Measurements from ENCODE around the gene IFT25. TPM values are rescaled to one million over a fixed set of nuclear protein-coding genes. Genes with fewer than 3 reads are reported as not detected.
"Not testable (repeated sequence)": the region's sequence is repeated elsewhere in the genome, so short reads cannot be mapped to it uniquely, and the experiment has no call there.

Gene IFT25
- polyA plus RNA-seq, 1 experiment: 12.8 TPM

DNA sequence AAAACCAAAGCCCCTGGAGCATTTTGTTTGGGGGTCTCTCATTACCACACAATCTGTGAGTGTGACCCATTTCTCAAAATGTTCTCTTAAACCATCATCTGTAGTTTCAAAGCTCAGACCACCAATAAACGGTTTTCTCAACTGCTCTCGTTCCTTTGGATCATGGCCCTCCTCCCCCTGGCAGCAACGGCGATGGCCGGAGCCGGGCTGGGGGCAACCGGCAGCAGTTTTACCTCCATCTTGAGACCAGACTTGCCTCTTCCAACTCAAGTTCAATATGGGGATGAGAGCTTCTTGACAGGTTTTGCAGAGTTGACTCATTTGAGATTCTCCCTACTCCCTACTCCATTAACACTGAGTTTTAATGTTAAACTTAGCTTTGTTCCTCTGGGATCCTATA, 30.4 kb upstream of the IFT25 start:
- no peaks in the 10 kb centered on the region for H3K27me3 ChIP-seq (ENCODE audit: control insufficient read depth, insufficient read depth, low read length)
- DNase-seq (ENCODE audit: low read depth): no peak
- CTCF ChIA-PET: no interaction called here
- no peak overlapping the region for H3K4me3 ChIP-seq (ENCODE audit: low read depth, low read length)
- no peaks in the 10 kb centered on the region for H3K36me3 ChIP-seq (ENCODE audit: control insufficient read depth, insufficient read depth, low read length)
- POLR2A ChIA-PET: no interaction called here
- TF ChIP-seq, protein P1, sequence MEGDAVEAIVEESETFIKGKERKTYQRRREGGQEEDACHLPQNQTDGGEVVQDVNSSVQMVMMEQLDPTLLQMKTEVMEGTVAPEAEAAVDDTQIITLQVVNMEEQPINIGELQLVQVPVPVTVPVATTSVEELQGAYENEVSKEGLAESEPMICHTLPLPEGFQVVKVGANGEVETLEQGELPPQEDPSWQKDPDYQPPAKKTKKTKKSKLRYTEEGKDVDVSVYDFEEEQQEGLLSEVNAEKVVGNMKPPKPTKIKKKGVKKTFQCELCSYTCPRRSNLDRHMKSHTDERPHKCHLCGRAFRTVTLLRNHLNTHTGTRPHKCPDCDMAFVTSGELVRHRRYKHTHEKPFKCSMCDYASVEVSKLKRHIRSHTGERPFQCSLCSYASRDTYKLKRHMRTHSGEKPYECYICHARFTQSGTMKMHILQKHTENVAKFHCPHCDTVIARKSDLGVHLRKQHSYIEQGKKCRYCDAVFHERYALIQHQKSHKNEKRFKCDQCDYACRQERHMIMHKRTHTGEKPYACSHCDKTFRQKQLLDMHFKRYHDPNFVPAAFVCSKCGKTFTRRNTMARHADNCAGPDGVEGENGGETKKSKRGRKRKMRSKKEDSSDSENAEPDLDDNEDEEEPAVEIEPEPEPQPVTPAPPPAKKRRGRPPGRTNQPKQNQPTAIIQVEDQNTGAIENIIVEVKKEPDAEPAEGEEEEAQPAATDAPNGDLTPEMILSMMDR (IDR thresholded peaks at IDR 0.05; ENCODE audit: insufficient read depth, low read depth, low read length): no peak

- TF ChIP-seq, protein P1 (IDR thresholded peaks at IDR 0.05; ENCODE audit: insufficient read depth, low read depth, low read length): no peak
- ChIA-PET CTCF (interaction anchor here (2.0 to 2.1 kb wide), 2 partner anchors 13 to 111 kb away, joined by 6 read pairs; no protein-coding TSS in a partner anchor), POLR2A (interaction anchor here (1.3 kb wide), 1 partner anchor 11 kb away, joined by 4 read pairs; no protein-coding TSS in a partner anchor)
- H3K27me3 ChIP-seq (ENCODE audit: control insufficient read depth, insufficient read depth, low read length): no peaks in the 10 kb centered on the region
- peaks cover 4% of the 10 kb centered on the region for H3K36me3 ChIP-seq (ENCODE audit: control insufficient read depth, insufficient read depth, low read length)
- H3K4me3 ChIP-seq (ENCODE audit: low read depth, low read length): no peak overlapping the region
- no peak for DNase-seq (ENCODE audit: low read depth)
Observed at GRCh38 chr1:53971718-53972117, 26.2 kb upstream of the IFT25 start.

GRCh38 chr1:53969323-53969722, 23.8 kb upstream of the IFT25 start:
- H3K36me3 ChIP-seq (ENCODE audit: control insufficient read depth, insufficient read depth, low read length); DNase-seq (ENCODE audit: low read depth); H3K4me3 ChIP-seq (ENCODE audit: low read depth, low read length); H3K27me3 ChIP-seq (ENCODE audit: control insufficient read depth, insufficient read depth, low read length); CTCF ChIA-PET; POLR2A ChIA-PET: not testable (repeated sequence)

DNA sequence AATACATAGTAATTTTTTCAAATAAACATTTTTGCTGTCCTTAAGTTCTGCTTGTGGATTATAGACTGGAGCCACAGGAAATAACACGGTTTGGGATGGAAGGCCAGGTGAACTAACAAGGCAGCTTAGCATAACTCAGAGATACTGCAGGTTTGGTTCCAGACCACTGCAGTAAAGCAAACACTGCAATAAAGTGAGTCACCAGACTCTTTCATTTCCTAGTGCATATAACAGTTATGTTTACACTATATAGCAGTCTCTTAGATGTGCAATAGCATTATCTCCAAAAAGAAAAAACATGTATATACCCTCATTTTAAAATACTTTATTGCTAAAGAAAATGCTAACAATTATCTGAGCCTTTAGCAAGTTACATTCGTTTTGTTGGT, 22.6 kb upstream of the IFT25 start:
- Histone ChIP-seq H3K36me3 (ENCODE audit: control insufficient read depth, insufficient read depth, low read length) (peaks cover 9% of the 10 kb centered on the region), H3K27me3 (ENCODE audit: control insufficient read depth, insufficient read depth, low read length) (no peaks in the 10 kb centered on the region), H3K4me3 (ENCODE audit: low read depth, low read length) (no peak overlapping the region)
- CTCF ChIA-PET: interaction anchor here (1.1 kb wide), 1 partner anchor 107 kb away, joined by 3 read pairs; no protein-coding TSS in a partner anchor
- TF ChIP-seq, protein P1 (IDR thresholded peaks at IDR 0.05; ENCODE audit: insufficient read depth, low read depth, low read length): no peak
- DNase-seq (ENCODE audit: low read depth): no peak
- POLR2A ChIA-PET: no interaction called here

DNA sequence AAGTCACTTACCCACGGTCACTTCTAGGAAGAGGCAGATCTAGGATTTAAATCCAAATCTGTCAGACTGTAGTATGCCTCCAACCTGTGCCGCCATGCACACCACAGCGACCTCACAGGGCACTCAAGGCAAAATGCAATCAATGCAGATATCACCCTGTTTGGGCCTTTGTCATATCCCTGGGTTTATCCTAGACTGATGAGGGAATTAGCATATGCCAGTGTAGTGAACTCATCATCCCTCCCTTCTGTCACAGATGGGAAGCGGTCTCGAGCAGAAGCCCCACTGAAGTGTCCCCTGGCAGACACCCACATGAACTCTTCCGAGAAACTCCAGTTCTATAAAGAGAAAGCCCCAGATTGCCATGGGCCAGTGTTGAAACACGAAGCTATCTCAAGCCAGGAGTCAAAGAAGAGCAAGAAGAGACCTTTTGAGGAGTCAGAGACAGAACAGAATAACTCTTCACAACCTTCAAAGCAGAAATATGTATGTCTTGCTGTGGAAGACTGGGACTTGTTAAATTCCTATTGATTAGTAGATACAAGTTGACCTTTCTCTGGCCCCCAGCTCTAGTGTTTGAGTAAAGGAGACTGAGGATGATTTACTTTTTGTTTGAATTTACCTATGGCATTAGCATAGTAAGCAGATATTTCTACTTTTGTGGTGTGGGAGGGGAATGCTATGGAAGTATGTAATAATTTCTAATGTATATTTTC, 22.1 kb upstream of the IFT25 start:
- Histone ChIP-seq H3K36me3 (ENCODE audit: control insufficient read depth, insufficient read depth, low read length) (peaks cover 13% of the 10 kb centered on the region), H3K4me3 (ENCODE audit: low read depth, low read length) (no peak overlapping the region), H3K27me3 (ENCODE audit: control insufficient read depth, insufficient read depth, low read length) (no peaks in the 10 kb centered on the region)
- POLR2A ChIA-PET: no interaction called here
- TF ChIP-seq, protein P1 (IDR thresholded peaks at IDR 0.05; ENCODE audit: insufficient read depth, low read depth, low read length): no peak
- DNase-seq (ENCODE audit: low read depth): no peak
- CTCF ChIA-PET: interaction anchor here (1.1 kb wide), 1 partner anchor 107 kb away, joined by 3 read pairs; no protein-coding TSS in a partner anchor

- no peak for DNase-seq (ENCODE audit: low read depth)
- TF ChIP-seq, protein P1 (IDR thresholded peaks at IDR 0.05; ENCODE audit: insufficient read depth, low read depth, low read length): no peak
- ChIA-PET CTCF (no interaction called here), POLR2A (no interaction called here)
- no peak overlapping the region for H3K4me3 ChIP-seq (ENCODE audit: low read depth, low read length)
- H3K27me3 ChIP-seq (ENCODE audit: control insufficient read depth, insufficient read depth, low read length): no peaks in the 10 kb centered on the region
- H3K36me3 ChIP-seq (ENCODE audit: control insufficient read depth, insufficient read depth, low read length): peaks cover 14% of the 10 kb centered on the region
Observed at GRCh38 chr1:53966794-53967193, 21.3 kb upstream of the IFT25 start.
